SKM-1 (cell line): ENCODE data around the gene ACSF3.

Source experiments
- DNase-seq: peaks from one replicate; lab custom pipeline; 2025; ENCODE audit not compliant: unreplicated experiment; lab: John Stamatoyannopoulos, UW

Gene ACSF3

DNA sequence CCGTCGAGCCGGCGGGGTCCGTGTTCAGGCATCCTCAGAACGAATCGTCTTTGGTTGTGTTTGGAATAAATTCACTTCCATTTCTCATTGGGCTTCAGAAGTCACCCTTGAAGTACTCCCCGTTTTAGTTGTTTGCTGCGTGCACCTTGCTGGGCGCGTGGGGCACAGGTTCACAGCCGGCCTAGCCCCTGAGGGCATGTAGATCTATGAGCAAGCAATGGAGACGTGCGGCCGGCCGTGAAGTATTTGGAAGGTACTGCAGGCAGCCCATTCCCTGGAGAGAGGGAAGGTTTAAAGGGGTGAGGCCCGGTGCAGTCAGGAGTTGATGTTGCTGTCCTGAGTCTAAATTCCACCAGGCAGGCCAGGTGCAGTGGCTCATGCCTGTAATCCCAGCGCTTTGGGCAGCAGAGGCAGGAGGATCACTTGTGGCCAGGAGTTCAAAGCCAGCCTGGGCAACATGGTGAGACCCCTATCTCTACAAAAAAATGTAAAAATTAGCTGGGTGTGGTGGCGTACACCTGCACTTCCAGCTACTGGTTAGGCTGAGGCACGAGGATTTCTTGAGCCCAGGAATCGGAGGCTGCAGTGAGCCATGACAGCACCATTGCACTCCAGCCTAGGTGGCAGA is 714 bp downstream of the ACSF3 start:
- no peak for DNase-seq

DNA sequence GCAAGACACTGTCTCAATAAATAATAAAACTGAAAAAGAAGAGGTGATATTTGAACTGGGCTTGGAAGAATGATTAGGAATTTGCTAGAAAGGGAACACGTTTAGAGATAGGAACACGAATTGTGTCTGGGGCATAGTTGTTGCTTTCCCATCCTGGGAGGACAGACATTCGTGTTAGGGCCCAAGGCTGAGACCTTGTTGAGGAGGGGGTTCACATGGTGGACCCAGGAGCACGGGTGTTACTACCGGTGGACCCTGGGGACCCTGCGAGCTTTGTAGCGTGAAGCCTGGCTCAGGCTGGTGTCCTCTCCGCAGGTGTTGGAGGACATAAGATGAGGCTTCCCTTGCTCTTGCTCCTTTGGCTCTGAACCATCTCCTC is 1.2 kb downstream of the ACSF3 start:
- DNase-seq, result no peak

DNA sequence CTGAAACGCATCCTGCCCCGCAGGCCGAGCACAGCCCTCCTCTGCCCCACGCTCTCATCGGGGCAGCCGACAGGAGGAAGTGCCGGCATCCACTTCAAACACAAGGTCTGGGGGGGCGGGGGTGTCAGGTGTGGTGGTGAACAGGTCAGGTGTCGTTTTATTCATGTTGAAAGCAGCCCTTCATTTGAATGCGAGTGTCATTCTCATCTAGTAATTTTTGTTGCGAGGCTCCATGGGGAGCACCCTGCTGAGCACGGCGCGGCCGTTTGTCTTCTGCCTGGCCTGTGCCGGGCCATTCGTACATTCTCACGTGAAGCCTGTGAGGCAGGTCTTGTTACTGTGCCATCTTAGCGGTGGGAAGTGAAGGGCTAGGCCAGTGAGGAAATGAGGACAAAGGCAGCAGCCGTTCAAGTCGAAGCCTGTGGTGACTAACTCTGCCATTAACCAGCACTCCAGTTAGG is 1.9 kb downstream of the ACSF3 start:
- no peak for DNase-seq

DNA sequence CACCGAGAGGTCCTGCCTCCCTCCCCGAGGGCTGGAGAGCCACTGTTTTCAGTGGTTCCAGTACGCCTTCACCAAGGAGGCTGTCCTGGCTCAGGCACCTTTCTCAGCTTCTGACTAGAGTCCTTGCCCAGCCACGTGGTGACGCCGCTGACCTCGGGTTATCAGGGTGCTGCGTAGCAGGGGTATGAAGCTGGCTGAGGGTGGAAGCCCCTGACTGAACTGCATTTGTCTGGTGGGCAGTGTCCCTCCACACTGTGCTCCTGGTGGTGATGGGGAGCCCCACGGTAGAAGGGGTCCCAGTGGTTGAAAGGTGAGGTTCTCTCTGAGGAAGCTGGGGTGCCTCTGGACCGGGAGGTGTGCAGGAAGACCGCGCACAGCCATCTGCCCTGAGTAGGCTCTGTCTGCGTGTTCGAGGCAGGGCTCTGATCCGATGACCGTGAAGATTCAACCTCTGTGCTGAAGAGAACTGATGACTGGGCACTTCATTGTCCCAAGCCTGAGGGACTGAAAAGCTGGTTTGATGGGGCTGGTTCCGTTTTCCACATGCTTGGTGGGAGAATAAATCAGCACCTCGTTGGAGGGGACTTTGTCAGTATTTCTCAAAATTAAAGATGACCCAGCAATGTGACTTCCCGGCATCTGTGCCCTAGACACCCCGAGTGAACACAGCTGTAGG is 2.5 kb downstream of the ACSF3 start:
- DNase-seq, result no peak

DNA sequence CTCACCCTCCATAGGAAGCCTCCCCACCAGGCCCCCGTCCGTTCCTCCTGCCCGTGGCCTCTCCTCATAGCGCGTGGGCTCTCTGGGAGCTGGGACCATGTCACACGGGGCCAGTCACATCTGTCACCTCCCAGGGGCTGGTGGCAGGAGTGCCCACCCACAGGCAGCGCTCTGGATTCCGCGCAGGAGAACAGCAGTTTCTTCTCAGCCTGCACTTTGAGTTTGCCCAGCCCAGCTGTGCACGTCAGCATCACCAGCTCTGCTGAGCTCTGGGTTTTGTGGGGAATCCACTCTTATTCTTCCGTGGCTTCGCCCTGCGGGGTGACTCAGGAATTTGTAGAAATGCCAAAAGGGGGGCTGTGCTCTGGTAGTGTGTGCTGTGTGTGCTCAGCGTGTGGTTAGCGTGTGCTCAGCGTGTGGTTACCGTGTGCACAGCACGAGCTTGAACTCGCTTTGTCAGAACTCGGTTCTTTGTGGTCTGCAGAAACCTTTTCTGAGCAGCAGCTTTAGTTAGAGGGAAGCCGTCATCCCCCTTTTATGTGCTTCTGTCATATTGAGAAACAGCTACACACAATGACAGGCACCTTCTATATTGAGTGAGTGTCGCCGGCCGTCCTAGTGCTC is 3.2 kb downstream of the ACSF3 start:
- DNase-seq, result no peak

DNA sequence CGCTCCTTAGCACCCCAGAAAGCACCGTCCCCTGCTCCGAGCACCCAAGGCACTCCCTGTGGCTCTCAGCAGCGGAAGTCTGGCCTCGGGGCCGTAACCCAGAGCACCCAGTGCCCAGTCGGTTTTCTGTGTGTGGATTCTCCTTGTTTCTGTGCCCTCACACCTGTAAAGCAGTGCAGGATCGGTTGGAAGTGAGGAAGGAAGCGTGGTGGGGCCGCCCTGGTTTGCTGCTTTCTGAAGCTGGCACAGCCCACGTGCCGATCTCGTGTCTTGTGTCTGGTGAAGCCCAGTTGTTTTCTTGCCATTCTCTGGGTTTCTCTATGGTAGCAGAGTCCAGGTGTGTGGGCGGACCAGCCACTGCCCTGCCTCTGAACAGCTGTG is 3.7 kb downstream of the ACSF3 start:
- no peak for DNase-seq

DNA sequence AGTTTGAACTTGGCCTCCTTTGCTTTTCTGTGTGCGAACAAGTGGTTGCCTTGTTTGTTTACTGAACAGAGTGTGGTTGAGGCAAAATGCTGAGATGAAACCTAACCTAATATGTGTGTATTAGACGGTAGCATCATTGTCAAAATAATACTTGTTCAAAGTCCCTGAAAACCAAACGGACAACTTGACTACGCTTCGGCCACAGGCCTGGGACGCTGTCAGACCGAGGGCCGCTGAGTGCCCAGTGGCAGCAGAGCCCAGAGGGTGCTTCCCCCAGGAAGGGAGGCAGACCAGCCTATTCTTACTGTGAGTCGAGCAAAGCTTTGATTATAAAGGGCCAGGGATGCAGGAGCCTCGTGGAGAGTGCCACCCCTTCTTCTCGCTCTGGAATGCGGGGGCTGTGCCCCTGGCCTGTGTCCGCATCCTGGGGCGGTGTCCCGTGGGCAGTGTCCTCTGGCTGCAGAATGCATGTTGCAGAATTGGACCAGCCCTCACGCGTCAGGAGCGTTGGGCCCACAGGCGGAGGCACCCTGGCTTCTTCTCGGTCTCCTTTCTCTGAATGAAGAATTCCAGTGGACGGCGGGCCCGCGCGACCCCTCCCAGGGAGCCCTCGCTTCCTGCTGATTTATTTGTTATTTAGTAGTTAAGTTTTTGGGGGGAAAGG is 5.2 kb downstream of the ACSF3 start:
- DNase-seq, result no peak

DNA sequence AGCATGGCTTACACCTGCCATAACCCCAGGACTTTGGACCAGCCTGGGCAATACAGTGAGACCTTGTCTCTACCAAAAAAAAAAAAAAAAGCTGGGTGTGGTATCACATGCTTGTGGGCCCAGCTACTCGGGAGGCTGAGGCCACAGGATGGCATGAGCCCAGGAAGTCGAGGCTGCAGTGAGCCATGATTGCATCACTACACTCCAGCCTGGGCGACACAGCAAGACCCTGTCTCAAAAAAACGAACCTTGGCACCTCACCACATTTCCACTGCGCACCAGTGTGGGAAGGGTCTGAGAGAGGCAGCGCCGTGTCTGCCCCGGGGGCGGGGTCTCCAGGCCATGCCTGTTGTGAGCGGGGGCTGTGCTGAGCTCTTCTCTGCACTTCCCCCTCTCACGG is 6.3 kb downstream of the ACSF3 start:
- no peak for DNase-seq

DNA sequence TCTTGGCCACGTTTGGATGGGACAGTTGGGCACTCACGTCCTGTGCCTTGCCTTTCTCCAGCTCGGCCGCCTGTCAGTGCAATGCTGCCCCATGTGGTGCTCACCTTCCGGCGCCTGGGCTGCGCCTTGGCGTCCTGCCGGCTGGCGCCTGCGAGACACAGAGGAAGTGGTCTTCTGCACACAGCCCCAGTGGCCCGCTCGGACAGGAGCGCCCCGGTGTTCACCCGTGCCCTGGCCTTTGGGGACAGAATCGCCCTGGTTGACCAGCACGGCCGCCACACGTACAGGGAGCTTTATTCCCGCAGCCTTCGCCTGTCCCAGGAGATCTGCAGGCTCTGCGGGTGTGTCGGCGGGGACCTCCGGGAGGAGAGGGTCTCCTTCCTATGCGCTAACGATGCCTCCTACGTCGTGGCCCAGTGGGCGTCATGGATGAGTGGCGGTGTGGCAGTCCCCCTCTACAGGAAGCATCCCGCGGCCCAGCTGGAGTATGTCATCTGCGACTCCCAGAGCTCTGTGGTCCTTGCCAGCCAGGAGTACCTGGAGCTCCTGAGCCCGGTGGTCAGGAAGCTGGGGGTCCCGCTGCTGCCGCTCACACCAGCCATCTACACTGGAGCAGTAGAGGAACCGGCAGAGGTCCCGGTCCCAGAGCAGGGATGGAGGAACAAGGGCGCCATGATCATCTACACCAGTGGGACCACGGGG is 7.1 kb downstream of the ACSF3 start:
- no peak for DNase-seq

DNA sequence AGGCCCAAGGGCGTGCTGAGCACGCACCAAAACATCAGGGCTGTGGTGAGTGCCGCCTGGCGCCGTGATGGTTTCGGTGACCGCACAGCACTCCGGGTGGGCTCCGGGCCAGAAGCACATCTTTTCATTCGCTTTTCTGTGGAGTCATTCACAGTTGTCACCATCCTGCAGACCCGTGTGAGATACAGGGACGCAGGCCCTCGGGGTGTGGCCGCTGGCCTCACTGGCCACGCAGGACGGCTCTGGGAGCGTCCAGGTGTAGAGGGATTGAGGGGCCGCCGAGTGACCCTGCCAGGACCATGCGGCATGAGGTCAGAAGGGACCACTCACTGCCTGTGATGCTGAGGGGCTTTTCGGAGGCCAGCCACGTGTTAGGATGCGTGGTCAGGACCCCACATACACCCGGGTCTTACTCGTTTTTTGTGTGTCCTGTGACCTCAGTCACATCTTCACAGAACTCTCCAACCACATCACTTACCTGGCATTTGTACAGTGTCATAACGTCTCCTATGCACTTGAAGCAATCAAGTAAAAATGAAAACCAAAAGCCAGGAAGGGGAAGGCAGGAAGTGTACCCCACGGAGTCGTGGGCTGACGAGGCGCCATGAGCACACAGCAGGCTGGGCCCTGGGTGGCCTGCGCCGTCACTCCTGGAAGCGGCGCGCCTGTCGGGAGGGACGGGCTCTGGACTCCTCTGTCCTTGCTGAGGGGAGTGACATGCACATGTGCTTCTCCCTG is 7.8 kb downstream of the ACSF3 start:
- no peak for DNase-seq

DNA sequence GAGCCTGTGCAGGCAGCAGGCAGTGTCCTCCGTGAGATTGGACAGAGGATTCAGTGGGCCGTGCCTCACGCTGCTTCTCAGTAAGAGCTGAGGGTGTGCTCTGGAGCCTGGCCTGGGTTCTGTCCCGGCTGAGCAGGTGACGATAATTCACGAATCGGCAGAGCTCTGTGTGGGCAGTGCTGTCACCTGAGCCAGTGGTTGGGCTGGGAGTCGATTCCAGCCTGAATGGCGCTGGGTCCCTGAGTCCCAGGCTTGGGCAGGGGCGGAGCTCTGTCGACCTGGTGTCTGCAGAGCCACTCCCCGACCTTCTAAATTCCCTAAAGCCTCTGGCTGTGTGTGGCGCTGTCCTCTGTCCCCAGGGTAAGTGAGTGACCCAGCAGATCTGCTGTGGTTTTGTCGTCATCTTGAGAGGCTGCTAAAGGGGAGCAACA is 8.4 kb downstream of the ACSF3 start:
- no peak for DNase-seq

DNA sequence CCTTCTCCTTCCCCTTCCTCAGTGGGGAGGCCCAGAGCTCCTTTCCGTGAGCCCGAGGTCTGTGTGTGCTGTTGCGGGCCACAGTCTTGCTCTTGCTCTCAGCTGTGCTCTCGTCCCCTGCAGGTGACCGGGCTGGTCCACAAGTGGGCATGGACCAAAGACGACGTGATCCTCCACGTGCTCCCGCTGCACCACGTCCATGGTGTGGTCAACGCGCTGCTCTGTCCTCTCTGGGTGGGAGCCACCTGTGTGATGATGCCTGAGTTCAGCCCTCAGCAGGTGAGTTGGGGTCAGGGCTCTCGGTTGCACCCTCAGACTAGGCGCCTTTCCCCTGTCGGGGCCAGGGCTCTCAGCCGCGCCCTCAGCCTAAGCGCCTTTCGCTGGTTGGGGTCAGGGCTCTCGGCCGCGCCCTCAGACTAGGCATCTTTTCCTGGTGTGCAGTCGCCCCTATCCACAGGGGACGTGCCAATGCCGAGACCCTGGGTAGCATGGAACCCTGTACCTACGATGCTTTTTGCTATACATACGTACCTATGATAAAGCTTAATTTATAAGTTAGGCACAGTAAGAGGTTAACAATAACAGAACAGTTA is 8.9 kb downstream of the ACSF3 start:
- DNase-seq, result no peak

DNA sequence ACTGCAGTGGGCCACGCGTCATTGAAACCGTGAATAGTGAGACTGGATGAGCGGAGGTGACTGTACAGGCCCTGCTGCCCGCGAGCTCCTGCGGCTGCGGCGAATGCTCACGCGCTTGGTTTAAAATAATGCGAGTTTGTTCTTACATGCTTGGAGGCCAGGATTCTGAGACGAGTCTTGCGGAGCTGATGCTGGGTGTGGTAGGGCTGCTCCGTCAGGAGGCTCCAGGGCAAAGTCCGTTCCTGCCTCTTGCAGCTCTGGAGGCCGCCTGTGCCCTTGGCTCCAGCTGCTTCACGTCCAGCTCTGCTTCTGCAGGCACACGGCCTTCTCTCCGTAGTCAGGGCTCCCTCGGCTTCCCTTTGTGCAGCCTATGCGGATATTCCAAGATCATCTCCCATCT is 9.5 kb downstream of the ACSF3 start:
- no peak for DNase-seq

DNA sequence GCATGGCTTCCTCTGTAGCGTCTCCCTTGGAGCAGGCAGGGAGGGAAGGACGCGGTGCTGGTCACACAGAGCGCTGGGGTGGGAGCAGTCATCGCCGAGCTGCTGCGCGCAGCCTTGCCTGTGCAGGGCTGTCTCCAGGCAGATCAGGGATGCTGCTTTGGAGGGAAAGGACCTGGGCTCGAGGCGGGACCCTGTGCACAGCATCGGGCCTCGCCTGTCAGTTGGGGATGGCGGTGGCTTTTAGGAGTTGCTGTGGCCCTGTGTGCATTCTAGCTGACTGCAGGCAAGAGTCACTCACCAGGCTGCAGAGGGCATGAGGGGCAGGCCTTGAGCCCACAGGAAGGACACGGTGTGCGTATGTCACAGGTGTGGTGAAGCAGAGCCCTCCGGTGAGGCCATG is 10.1 kb downstream of the ACSF3 start:
- DNase-seq, result no peak

DNA sequence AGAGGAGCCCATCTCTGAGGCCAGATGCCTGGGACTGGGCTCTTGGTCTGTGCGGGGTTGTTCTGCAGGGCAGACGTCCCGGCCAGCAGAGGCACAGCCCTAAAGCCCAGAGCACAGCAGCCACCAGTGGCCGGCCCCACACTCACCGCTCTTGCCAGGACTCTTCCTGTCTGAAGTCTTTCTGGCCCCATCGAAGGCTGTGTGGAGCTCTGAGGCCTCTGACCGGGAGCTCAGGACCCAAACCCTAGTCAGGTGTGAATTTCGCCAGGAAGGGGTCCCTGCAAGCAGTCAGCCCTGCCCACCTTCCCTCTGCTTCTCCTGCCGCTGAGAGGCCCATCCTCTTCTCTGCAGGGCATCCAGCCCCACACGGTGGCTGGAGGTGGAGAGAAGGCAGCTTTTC is 10.7 kb downstream of the ACSF3 start:
- DNase-seq, result no peak

DNA sequence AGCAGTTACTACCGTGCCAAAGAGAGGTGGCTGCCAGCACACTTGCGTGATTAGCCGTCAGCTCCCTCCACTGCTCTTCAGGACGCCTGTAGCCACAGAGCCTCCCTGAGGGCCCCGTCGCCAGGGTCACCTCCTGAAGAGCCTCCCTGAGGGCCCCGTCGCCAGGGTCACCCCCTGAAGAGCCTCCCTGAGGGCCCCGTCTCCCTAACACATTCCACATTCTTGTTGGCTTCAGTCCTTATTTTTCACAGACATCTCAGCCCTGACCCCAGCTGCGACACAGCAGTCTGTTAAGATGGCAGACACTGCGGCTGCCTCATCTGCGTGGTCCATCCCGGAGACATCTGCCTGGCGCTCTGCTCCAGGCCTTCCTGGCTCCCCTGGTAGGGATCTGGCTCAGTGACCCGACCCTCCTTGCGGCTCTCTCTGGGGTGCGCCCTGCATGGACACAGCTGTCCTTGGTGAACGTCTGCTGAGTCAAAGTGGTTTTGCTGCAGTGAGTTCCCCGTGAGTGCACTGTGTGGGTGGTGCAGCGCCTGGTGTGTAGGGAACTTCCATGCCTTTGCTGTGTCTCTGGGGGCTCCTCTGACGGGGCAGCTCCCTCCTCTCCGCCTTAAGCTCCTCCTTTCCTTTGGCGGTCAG is 11.4 kb downstream of the ACSF3 start:
- DNase-seq, result no peak

DNA sequence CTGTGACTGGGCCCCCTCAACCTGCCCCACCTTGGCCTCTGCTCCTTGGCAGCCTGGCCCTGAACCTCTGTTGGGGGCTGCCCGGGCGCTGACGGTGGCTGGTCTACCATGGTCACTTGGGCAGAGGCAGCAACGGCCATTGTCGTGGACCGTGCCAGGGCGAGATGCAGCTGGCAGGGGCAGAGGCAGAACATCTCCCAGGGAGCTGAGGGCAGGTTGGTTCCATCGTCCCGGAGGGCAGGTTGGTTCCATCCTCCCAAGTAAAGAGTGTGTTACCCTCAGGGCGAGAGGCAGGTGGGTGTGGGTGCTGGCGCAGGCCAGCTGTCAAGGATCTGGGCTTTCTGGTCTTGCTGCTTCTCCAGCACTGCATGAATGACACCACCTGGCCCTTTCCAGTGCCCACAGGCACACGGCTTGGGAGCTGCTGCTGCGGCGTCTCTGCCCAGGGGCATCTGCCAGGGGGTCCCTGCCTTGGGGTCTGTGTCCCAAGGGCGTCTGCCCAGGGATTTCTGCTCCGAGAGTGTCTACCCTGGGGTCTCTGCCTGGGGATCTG is 12.0 kb downstream of the ACSF3 start:
- DNase-seq, result no peak

DNA sequence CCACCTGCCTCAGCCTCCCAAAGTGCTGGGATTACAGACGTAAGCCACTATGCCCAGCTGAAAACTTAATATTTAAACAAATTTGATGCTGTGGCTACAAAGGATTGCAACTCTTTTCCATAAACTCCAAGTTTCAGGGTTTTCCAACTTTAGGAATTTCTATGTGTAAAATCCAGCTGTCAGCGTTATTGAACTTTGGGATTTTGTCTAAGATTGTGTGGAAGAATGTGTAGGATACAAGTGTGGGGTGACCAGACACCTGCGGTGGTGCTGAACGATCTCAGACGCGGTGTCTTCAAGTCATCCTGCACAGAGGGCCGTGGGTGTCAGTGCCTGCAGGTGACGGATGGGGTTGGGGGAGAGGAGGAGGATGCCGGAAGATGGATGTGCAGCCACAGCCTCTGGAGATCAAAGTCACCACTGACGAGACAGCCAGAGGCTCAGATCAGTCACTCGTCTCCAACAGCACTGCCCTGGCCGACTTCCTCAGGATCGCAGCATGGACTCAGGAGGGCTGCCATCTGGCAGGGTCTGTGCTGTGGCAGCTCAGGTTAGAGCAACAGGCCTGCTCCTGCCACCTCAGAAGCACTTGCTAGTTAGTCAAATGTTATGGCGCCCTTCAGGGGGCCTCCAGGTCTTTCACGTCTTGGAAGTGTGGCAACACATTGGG is 13.0 kb downstream of the ACSF3 start:
- no peak for DNase-seq

DNA sequence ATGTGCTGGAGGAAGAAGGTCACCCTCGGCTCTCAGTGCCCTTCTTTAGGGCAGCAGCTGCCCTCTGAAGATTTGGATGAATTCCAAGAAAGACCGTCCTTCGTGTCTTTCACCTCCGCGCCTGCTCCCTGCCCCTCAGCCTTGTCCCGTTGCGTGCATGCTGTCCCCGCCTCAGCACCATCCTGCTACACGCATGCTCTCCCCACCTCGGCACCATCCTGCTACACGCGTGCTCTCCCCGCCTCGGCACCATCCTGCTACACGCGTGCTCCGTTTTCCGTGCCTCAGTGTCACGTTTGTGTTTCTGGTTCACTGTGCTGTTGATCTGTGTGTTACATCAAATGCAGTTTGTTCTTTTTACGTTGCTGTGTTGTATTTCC is 13.5 kb downstream of the ACSF3 start:
- DNase-seq, result no peak
